ENCODE measurements around the gene LRP1. TPM values are rescaled to one million over a fixed set of nuclear protein-coding genes. Genes with fewer than 3 reads are reported as not detected.
A peak's percentile ranks its signal among the peaks of the same experiment; 100 is the strongest.

The LRP1 gene
- total RNA-seq, 3 donors from 2014 or later (not counting 1 experiment from before 2014, with no cell fraction given) = 6.7 to 13.1 (median 9.5) TPM

- H3K36me3 Mint-ChIP-seq = no peaks in the 10 kb centered on the region
- Histone ChIP-seq H3K27ac (ENCODE audit: low read length) (no peak overlapping the region), H3K9me3 (ENCODE audit: control insufficient read depth, insufficient read depth, low read length) (no peaks in the 10 kb centered on the region), H3K36me3 (ENCODE audit: control insufficient read depth, insufficient read depth, low read length) (no peaks in the 10 kb centered on the region), H3K4me3 (ENCODE audit: low read length) (no peak overlapping the region), H3K4me1 (ENCODE audit: control insufficient read depth, insufficient read depth, low read length) (no peaks in the 10 kb centered on the region), H3K27me3 (ENCODE audit: control insufficient read depth, insufficient read depth, low read length) (no peaks in the 10 kb centered on the region)
- 56% methylated on average over 12 of the region's 13 CpGs for WGBS (ENCODE audit: insufficient coverage)
- H3K4me1 Mint-ChIP-seq = peaks cover 0 to 7% of the 10 kb centered on the region in 2 donors
- no peaks in the 10 kb centered on the region for H3K27me3 Mint-ChIP-seq (ENCODE audit: low read depth in 2 of 2)
- intact Hi-C loops (cut with micrococcal nuclease) = loop anchor here (1.0 to 10.0 kb wide), 3 partner anchors 59 to 428 kb away; partner anchors contain the start of gene PRIM1
- peak overlapping the region in 1 of 2 donors; percentile 58 for H3K27ac Mint-ChIP-seq
- H3K4me3 Mint-ChIP-seq = no peak overlapping the region
- ATAC-seq = peak; percentile 87 to 100 (median 98)
- H3K9me3 Mint-ChIP-seq = no peaks in the 10 kb centered on the region
- peak; percentile 78 to 89 for DNase-seq
- TF ChIP-seq CTCF (IDR thresholded peaks at IDR 0.05) = peak; percentile 85
Measured at GRCh38 chr12:57182918-57183575, 54.8 kb downstream of the LRP1 start.

GRCh38 chr12:57183939-57184725 is 55.8 kb downstream of the LRP1 start:
- no peak overlapping the region for H3K4me3 Mint-ChIP-seq
- no peaks in the 10 kb centered on the region for H3K9me3 ChIP-seq (ENCODE audit: control insufficient read depth, insufficient read depth, low read length)
- no peaks in the 10 kb centered on the region for H3K4me1 ChIP-seq (ENCODE audit: control insufficient read depth, insufficient read depth, low read length)
- no peak for TF ChIP-seq CTCF (IDR thresholded peaks at IDR 0.05)
- no peak for DNase-seq
- H3K36me3 Mint-ChIP-seq = no peaks in the 10 kb centered on the region
- ATAC-seq = no peak
- H3K27ac Mint-ChIP-seq = no peak overlapping the region
- no peaks in the 10 kb centered on the region for H3K9me3 Mint-ChIP-seq
- 93% methylated on average over 21 of the region's 22 CpGs for WGBS (ENCODE audit: insufficient coverage)
- H3K27ac ChIP-seq (ENCODE audit: low read length) = no peak overlapping the region
- no peaks in the 10 kb centered on the region for H3K27me3 Mint-ChIP-seq (ENCODE audit: low read depth in 2 of 2)
- H3K4me3 ChIP-seq (ENCODE audit: low read length) = no peak overlapping the region
- peaks cover 0 to 7% of the 10 kb centered on the region in 2 donors for H3K4me1 Mint-ChIP-seq
- H3K27me3 ChIP-seq (ENCODE audit: control insufficient read depth, insufficient read depth, low read length) = no peaks in the 10 kb centered on the region
- no peaks in the 10 kb centered on the region for H3K36me3 ChIP-seq (ENCODE audit: control insufficient read depth, insufficient read depth, low read length)
- intact Hi-C loops (cut with micrococcal nuclease) = loop anchor here (1.0 to 10.0 kb wide), 3 partner anchors 60 to 429 kb away; partner anchors contain the start of gene PRIM1

GRCh38 chr12:57185403-57185802 is 57.1 kb downstream of the LRP1 start:
- Mint-ChIP-seq H3K4me1 (peaks cover 0 to 7% of the 10 kb centered on the region in 2 donors), H3K27me3 (ENCODE audit: low read depth in 2 of 2) (no peaks in the 10 kb centered on the region), H3K36me3 (no peaks in the 10 kb centered on the region), H3K27ac (no peak overlapping the region), H3K4me3 (no peak overlapping the region), H3K9me3 (no peaks in the 10 kb centered on the region)
- DNase-seq (no peak), ATAC-seq (no peak)
- intact Hi-C loops (cut with micrococcal nuclease) = loop anchor here (10.0 kb wide), 1 partner anchor 431 kb away; the partner anchor contains the start of gene PRIM1
- Histone ChIP-seq H3K27me3 (ENCODE audit: control insufficient read depth, insufficient read depth, low read length) (no peaks in the 10 kb centered on the region), H3K27ac (ENCODE audit: low read length) (no peak overlapping the region), H3K36me3 (ENCODE audit: control insufficient read depth, insufficient read depth, low read length) (no peaks in the 10 kb centered on the region), H3K4me3 (ENCODE audit: low read length) (no peak overlapping the region), H3K4me1 (ENCODE audit: control insufficient read depth, insufficient read depth, low read length) (no peaks in the 10 kb centered on the region), H3K9me3 (ENCODE audit: control insufficient read depth, insufficient read depth, low read length) (no peaks in the 10 kb centered on the region)
- 92% methylated on average over 25 of the region's 25 CpGs for WGBS (ENCODE audit: insufficient coverage)
- no peak for TF ChIP-seq CTCF (IDR thresholded peaks at IDR 0.05)
